Mesendoderm (in vitro differentiated cells): ENCODE data around the gene C14orf93. TPM values are rescaled to one million over a fixed set of nuclear protein-coding genes. Genes with fewer than 3 reads are reported as not detected.

ENCODE experiments used
- DNase-seq: peaks from one replicate; pipeline ENCODE4 v3.0.0; 2013
- H2AK5ac ChIP-seq: 2 replicates; pipeline ENCODE4 v1.6.1; 2013; ENCODE audit warnings: low read length, inconsistent platforms
- H2BK120ac ChIP-seq: 2 replicates; pipeline ENCODE4 v1.6.1; 2013; ENCODE audit warnings: low read depth, mild to moderate bottlenecking, low read length, moderate library complexity, mixed read lengths
- H2BK15ac ChIP-seq: replicated peaks from 2 replicates; pipeline ENCODE4 v1.6.1; 2013; ENCODE audit warnings: low read depth, mild to moderate bottlenecking, moderate library complexity
- H2BK5ac ChIP-seq: 2 replicates; pipeline ENCODE4 v1.6.1; 2013; ENCODE audit warnings: low read length, inconsistent platforms
- H3K18ac ChIP-seq: 2 replicates; pipeline ENCODE4 v1.6.1; 2013; ENCODE audit warnings: mild to moderate bottlenecking, low read length, mixed read lengths
- H3K23ac ChIP-seq: one replicate; pipeline ENCODE4 v1.6.1; 2013; ENCODE audit warnings: low read length
- H3K27ac ChIP-seq: 2 replicates; pipeline ENCODE4 v1.5.1; 2013; ENCODE audit warnings: low read depth, mild to moderate bottlenecking, inconsistent platforms, low read length, moderate library complexity
- H3K27me3 ChIP-seq: 2 replicates; pipeline ENCODE4 v1.6.1; 2013; ENCODE audit warnings: low read length, control low read depth, mild to moderate bottlenecking, inconsistent platforms; ENCODE audit not compliant: insufficient read depth, poor library complexity
- H3K36me3 ChIP-seq: 2 replicates; pipeline ENCODE4 v1.6.1; 2013; ENCODE audit warnings: low read length, inconsistent platforms; ENCODE audit not compliant: control insufficient read depth, insufficient read depth
- H3K4ac ChIP-seq: one replicate; pipeline ENCODE4 v1.6.1; 2013; ENCODE audit warnings: low read depth, mild to moderate bottlenecking, low read length, moderate library complexity
- H3K4me1 ChIP-seq: 2 replicates; pipeline ENCODE4 v1.6.1; 2013; ENCODE audit warnings: low read depth, low read length, inconsistent platforms; ENCODE audit not compliant: control insufficient read depth
- H3K4me2 ChIP-seq: 2 replicates; pipeline ENCODE4 v1.6.1; 2013; ENCODE audit warnings: low read length
- H3K4me3 ChIP-seq: 2 replicates; pipeline ENCODE4 v1.5.1; 2013; ENCODE audit warnings: mild to moderate bottlenecking, low read length
- H3K56ac ChIP-seq: one replicate; pipeline ENCODE4 v1.6.1; 2013; ENCODE audit warnings: low read length
- H3K79me1 ChIP-seq: 2 replicates; pipeline ENCODE4 v1.6.1; 2013; ENCODE audit warnings: low read length, inconsistent platforms
- H3K79me2 ChIP-seq: 2 replicates; pipeline ENCODE4 v1.6.1; 2013; ENCODE audit warnings: mild to moderate bottlenecking, low read length; ENCODE audit not compliant: control insufficient read depth, insufficient read depth
- H3K9ac ChIP-seq: 2 replicates; pipeline ENCODE4 v1.6.1; 2013; ENCODE audit warnings: low read length, inconsistent platforms
- H4K5ac ChIP-seq: one replicate; pipeline ENCODE4 v1.6.1; 2013; ENCODE audit warnings: low read length
- H4K8ac ChIP-seq: one replicate; pipeline ENCODE4 v1.6.1; 2013; ENCODE audit warnings: low read depth, mild to moderate bottlenecking, control low read depth, low read length, moderate library complexity
- WGBS: extraction: QIAGEN DNeasy Blood & Tissue Kit; methylation state at CpG from one replicate; pipeline ENCODE4 v1.1.7; 2013; ENCODE audit warnings: low lambda C conversion rate, missing lambda C conversion rate; ENCODE audit not compliant: insufficient coverage; ENCODE audit errors: extremely low coverage; 5-methylcytosine and 5-hydroxymethylcytosine counted together
- polyA plus RNA-seq, 2 experiments: library from polyadenylated mRNA; stranded (reverse); fragments of 200-250 nt; gene quantifications; one replicate each; pipeline ENCODE4 v1.2.3, GENCODE V29; 2013

Gene C14orf93
- 3.1 TPM for polyA plus RNA-seq (2013, experiment 1 of 2)
- 3.5 TPM for polyA plus RNA-seq (2013, experiment 2 of 2)

GRCh38 chr14:23009939-23010726 is at the start of gene C14orf93:
Gene C14orf93 (minus strand): TSS chr14:23010143. CDS start chr14:22999023, 11,120 bp downstream.
- peak within 1 kb of the TSS; percentile 2 for H3K4ac ChIP-seq
- H3K23ac ChIP-seq, result no peak within 1 kb of the TSS
- H3K79me1 ChIP-seq, result no peaks in the 10 kb centered on the region
- peak within 1 kb of the TSS; percentile 2 for H3K18ac ChIP-seq
- no peak within 1 kb of the TSS for H2BK120ac ChIP-seq
- H3K36me3 ChIP-seq, result no peaks in the 10 kb centered on the region
- no peak within 1 kb of the TSS for H2BK5ac ChIP-seq
- peaks cover 4% of the 10 kb centered on the region for H3K4me1 ChIP-seq
- peak within 1 kb of the TSS; percentile 57 for H3K9ac ChIP-seq
- peak within 1 kb of the TSS; percentile 69 for H3K56ac ChIP-seq
- peak within 1 kb of the TSS; percentile 11 for H2AK5ac ChIP-seq
- H3K4me3 ChIP-seq, result no peak within 1 kb of the TSS
- no CpG with 5 or more reads among the region's 40 CpGs for WGBS
- no peak within 1 kb of the TSS for H4K8ac ChIP-seq
- H3K79me2 ChIP-seq, result no peaks in the 10 kb centered on the region
- H4K5ac ChIP-seq, result no peak within 1 kb of the TSS
- H3K27ac ChIP-seq, result no peak within 1 kb of the TSS
- H3K4me2 ChIP-seq, result peak within 1 kb of the TSS; percentile 39
- peak; percentile 72 for DNase-seq
- no peaks in the 10 kb centered on the region for H3K27me3 ChIP-seq
- no peak within 1 kb of the TSS for H2BK15ac ChIP-seq

GRCh38 chr14:23058654-23059504 is 48.9 kb upstream of the C14orf93 start:
- Histone ChIP-seq H3K4me3 (no peak overlapping the region), H3K9ac (no peak overlapping the region), H3K56ac (no peak overlapping the region), H3K79me2 (peaks cover under 1% of the 10 kb centered on the region), H3K27ac (peak overlapping the region; percentile 21), H3K23ac (no peak overlapping the region), H2BK15ac (no peak overlapping the region), H2AK5ac (no peak overlapping the region), H2BK5ac (no peak overlapping the region), H3K79me1 (peaks cover 10% of the 10 kb centered on the region), H3K27me3 (no peaks in the 10 kb centered on the region), H3K4me2 (no peak overlapping the region), H2BK120ac (no peak overlapping the region), H3K4ac (no peak overlapping the region), H3K4me1 (peaks cover 2% of the 10 kb centered on the region), H3K18ac (no peak overlapping the region), H3K36me3 (peaks cover 25% of the 10 kb centered on the region), H4K8ac (no peak overlapping the region), H4K5ac (no peak overlapping the region)
- DNase-seq, result no peak
- WGBS, result no CpG with 5 or more reads among the region's 32 CpGs

GRCh38 chr14:23057757-23058653 is 48.1 kb upstream of the C14orf93 start:
- peaks cover 17% of the 10 kb centered on the region for H3K36me3 ChIP-seq

GRCh38 chr14:23056956-23057756 is 47.2 kb upstream of the C14orf93 start, which contains the start of gene CDH24:
Gene CDH24 (minus strand): TSS chr14:23057520. CDS start chr14:23055733, 1,787 bp downstream.
- H3K79me2 ChIP-seq, result no peaks in the 10 kb centered on the region
- H3K4me3 ChIP-seq, result peak within 1 kb of the TSS; percentile 59
- no CpG with 5 or more reads among the region's 73 CpGs for WGBS
- H3K56ac ChIP-seq, result peak within 1 kb of the TSS; percentile 90
- H4K8ac ChIP-seq, result no peak within 1 kb of the TSS
- H3K36me3 ChIP-seq, result peaks cover 9% of the 10 kb centered on the region
- peak within 1 kb of the TSS; percentile 92 for H3K27ac ChIP-seq
- H3K4me1 ChIP-seq, result peaks cover under 1% of the 10 kb centered on the region
- peak within 1 kb of the TSS; percentile 47 for H3K4me2 ChIP-seq
- peaks cover 3% of the 10 kb centered on the region for H3K79me1 ChIP-seq
- H2BK15ac ChIP-seq, result no peak within 1 kb of the TSS
- no peak within 1 kb of the TSS for H2BK120ac ChIP-seq
- H3K18ac ChIP-seq, result peak within 1 kb of the TSS; percentile 69
- no peak within 1 kb of the TSS for H4K5ac ChIP-seq
- peak within 1 kb of the TSS; percentile 96 for H3K4ac ChIP-seq
- peak within 1 kb of the TSS; percentile 90 for H3K9ac ChIP-seq
- DNase-seq, result peak; percentile 79
- H3K23ac ChIP-seq, result no peak within 1 kb of the TSS
- no peak within 1 kb of the TSS for H2AK5ac ChIP-seq
- no peaks in the 10 kb centered on the region for H3K27me3 ChIP-seq
- H2BK5ac ChIP-seq, result peak within 1 kb of the TSS; percentile 49

More at GRCh38 chr14:23057757-23058653, 48.1 kb upstream of the C14orf93 start:
- Histone ChIP-seq H3K9ac (peak overlapping the region; percentile 90), H4K8ac (no peak overlapping the region), H3K4me1 (peaks cover 2% of the 10 kb centered on the region), H3K23ac (no peak overlapping the region), H2AK5ac (no peak overlapping the region), H3K4ac (peak overlapping the region; percentile 96), H3K18ac (peak overlapping the region; percentile 69), H2BK15ac (no peak overlapping the region), H3K79me2 (no peaks in the 10 kb centered on the region), H3K4me2 (peak overlapping the region; percentile 47), H2BK5ac (peak overlapping the region; percentile 49), H3K27me3 (no peaks in the 10 kb centered on the region), H3K4me3 (peak overlapping the region; percentile 59), H3K27ac (peak overlapping the region; percentile 92), H2BK120ac (no peak overlapping the region), H4K5ac (no peak overlapping the region), H3K56ac (peak overlapping the region; percentile 90), H3K79me1 (peaks cover 5% of the 10 kb centered on the region)
- peak; percentile 95 for DNase-seq
- WGBS, result no CpG with 5 or more reads among the region's 51 CpGs
